HUES64 (cell line): ENCODE data around the gene MAP3K3.

ENCODE experiments used
- H3K27ac ChIP-seq: 2 replicates; pipeline ENCODE4 v1.7.0; 2013; ENCODE audit warnings: low read depth, low read length, inconsistent platforms
- H3K27me3 ChIP-seq: 2 replicates; pipeline ENCODE4 v1.6.1; 2013; ENCODE audit warnings: mild to moderate bottlenecking, low read length; ENCODE audit not compliant: insufficient read depth
- H3K36me3 ChIP-seq: 2 replicates; pipeline ENCODE4 v1.6.1; 2013; ENCODE audit warnings: mild to moderate bottlenecking, low read length; ENCODE audit not compliant: insufficient read depth
- H3K4me1 ChIP-seq: 2 replicates; pipeline ENCODE4 v1.6.1; 2013; ENCODE audit warnings: mild to moderate bottlenecking, low read length, moderate library complexity; ENCODE audit not compliant: insufficient read depth
- H3K4me3 ChIP-seq: 2 replicates; pipeline ENCODE4 v1.5.1; 2013; ENCODE audit warnings: mild to moderate bottlenecking, low read length, moderate library complexity
- H3K9ac ChIP-seq: 2 replicates; pipeline ENCODE4 v1.6.1; 2013; ENCODE audit warnings: mild to moderate bottlenecking, low read depth, low read length
- H3K9me3 ChIP-seq: 2 replicates; pipeline ENCODE4 v1.6.1; 2013; ENCODE audit warnings: low read depth, low read length; ENCODE audit not compliant: insufficient read depth
- WGBS: fragments of 150-250, 120-280 bp; methylation state at CpG from one replicate; pipeline ENCODE4 v1.1.7; 2013; ENCODE audit warnings: missing lambda C conversion rate; 5-methylcytosine and 5-hydroxymethylcytosine counted together

Gene MAP3K3

DNA sequence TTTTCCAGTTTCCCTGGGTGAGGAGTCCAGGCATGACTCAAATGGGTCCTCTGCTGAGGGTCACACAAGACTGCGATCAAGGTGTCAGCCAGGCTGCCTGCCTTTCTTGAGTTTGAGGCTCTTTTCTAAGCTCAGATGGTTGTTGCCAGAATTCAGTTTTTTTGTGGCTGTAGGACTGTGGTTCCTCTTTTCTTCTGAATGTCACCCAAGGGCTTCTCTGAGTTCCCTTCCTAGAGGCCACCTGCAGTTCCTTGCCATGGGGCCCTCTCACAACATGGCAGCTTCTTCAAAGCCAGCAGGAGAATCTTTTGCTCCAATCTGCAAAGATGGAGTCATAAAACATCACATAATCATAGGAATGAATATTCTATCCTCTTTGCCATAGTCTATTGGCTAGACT is 60.2 kb downstream of the MAP3K3 start:
- Histone ChIP-seq H3K9ac (no peak overlapping the region), H3K4me1 (no peaks in the 10 kb centered on the region), H3K9me3 (no peaks in the 10 kb centered on the region), H3K27me3 (no peaks in the 10 kb centered on the region), H3K36me3 (peaks cover 23% of the 10 kb centered on the region), H3K4me3 (no peak overlapping the region), H3K27ac (no peak overlapping the region)
- WGBS = 98% methylated on average over 1 of the region's 1 CpG

DNA sequence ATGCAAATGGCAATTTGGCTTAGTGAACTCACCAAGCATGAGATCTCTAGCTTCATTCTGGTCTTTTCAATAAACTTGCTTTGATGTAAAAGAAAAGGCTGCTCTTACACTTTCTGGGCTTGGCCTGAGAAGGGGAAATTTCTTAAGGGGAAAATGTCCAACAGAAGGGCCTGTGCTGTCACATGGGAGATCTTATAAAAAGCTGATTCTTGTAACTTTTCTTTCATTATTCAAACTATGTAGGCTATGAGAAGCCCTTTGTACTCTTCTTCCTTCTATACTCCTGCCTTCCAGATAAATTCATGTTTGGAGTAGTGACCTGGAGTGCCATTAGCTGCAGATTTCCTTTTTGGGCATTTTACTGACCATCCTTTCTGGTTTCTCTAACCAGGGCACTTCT is 60.8 kb downstream of the MAP3K3 start:
- H3K36me3 ChIP-seq = peaks cover 23% of the 10 kb centered on the region
- no peak overlapping the region for H3K9ac ChIP-seq
- no peaks in the 10 kb centered on the region for H3K4me1 ChIP-seq
- no peaks in the 10 kb centered on the region for H3K9me3 ChIP-seq
- no peak overlapping the region for H3K4me3 ChIP-seq
- no peak overlapping the region for H3K27ac ChIP-seq
- no peaks in the 10 kb centered on the region for H3K27me3 ChIP-seq

DNA sequence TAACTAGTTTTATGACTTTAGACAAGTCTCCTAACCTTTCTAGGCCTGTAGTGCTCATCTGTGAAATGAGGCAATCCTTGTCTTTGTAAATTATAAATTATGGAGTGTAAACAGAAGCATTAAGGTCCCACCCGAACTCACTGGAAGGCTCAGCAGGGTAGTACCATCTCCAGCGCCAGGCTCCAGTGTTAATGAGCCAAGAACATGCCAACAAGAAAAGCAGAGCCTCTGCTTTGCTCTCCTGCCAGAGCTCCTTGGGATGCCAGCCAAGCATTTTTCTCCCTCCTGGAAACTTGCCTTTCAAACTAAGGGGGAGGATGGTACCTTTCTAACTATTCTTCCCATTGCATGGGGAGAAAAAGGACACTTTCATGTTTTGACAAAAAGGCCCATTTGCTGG is 62.8 kb downstream of the MAP3K3 start:
- H3K27me3 ChIP-seq = no peaks in the 10 kb centered on the region
- no peak overlapping the region for H3K27ac ChIP-seq
- no peaks in the 10 kb centered on the region for H3K9me3 ChIP-seq
- WGBS = 93% methylated on average over 2 of the region's 2 CpGs
- H3K9ac ChIP-seq = no peak overlapping the region
- no peak overlapping the region for H3K4me3 ChIP-seq
- no peaks in the 10 kb centered on the region for H3K4me1 ChIP-seq
- peaks cover 37% of the 10 kb centered on the region for H3K36me3 ChIP-seq

DNA sequence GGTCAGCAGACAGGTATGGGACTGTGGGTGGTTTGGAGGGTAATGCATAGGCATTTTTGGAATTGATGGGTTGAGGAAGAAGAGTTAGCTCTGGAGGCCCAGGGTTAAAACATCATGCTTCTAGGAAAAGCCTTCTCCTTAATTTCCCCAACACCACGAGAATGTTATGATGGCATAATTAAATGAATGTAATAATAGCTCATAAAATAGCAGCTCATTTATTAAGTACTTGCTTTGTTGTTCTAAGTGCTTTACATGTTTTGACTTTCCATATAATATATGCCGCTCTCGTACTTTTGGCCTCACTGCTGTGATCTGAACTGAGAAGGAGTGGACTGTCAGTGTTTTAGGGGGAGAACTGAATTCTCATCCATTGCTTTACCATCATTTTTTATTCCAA is 63.4 kb downstream of the MAP3K3 start:
- Histone ChIP-seq H3K4me3 (no peak overlapping the region), H3K27ac (no peak overlapping the region), H3K4me1 (no peaks in the 10 kb centered on the region), H3K27me3 (no peaks in the 10 kb centered on the region), H3K36me3 (peaks cover 42% of the 10 kb centered on the region), H3K9me3 (no peaks in the 10 kb centered on the region), H3K9ac (no peak overlapping the region)
- no CpG with 5 or more reads among the region's 3 CpGs for WGBS

DNA sequence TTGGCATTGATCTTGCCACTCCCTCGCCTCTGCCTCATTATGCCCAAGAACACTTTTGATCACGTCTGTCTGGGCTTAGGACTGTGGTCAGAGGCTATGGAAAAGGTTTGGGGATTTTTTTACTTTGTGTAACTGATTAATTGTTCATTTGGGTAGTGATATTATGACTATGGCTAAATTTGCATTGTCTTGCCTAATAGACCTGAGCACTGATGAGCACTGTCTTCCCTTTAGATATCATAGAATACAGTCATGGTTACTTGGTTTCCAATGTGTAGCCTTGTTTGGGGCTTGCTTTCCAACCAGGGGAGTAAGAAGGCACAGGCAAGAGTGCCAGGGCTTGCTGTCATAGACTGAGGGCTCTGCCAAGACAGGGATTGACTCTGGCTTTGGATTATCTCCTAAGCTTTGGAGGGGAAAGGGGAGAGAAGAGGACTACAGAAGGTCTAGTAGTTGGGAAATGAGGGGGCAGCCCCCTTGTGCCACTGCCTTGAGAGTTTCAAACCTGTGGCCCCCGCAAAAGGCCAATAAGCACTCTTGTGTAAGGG is 64.0 kb downstream of the MAP3K3 start:
- no peak overlapping the region for H3K9ac ChIP-seq

DNA sequence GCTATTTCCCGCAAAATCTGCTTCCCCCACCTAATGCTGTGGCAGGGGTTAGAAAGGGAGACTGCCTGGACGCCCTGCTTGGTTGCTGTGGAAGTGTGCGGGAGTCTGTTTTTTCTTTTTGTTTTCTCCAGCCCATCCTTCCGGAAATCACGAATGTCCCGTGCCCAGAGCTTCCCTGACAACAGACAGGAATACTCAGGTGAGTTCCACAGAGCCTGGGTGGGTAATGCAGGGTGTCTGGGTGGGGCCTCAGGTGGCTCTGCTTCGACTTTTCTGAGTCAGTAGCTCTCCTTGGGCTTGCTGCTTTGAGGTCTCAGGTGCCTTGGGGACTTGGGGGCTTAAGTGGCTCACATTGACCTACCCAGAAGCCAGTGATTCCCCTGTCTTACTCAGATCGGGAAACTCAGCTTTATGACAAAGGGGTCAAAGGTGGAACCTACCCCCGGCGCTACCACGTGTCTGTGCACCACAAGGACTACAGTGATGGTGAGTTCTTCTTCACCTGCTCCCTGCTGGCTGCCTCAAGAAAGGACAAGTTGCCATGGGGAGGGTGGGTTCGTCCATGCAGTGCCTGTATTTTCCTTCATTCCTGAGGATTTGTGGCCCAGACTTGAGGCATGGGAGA is 66.3 kb downstream of the MAP3K3 start:
- H3K36me3 ChIP-seq = peaks cover 43% of the 10 kb centered on the region
- H3K27ac ChIP-seq = no peak overlapping the region
- 88% methylated on average over 12 of the region's 12 CpGs for WGBS
- no peaks in the 10 kb centered on the region for H3K4me1 ChIP-seq
- no peak overlapping the region for H3K9ac ChIP-seq
- no peak overlapping the region for H3K4me3 ChIP-seq
- no peaks in the 10 kb centered on the region for H3K27me3 ChIP-seq
- H3K9me3 ChIP-seq = no peaks in the 10 kb centered on the region

More for the DNA sequence above, 64.0 kb downstream of the MAP3K3 start:
- Histone ChIP-seq H3K27ac (no peak overlapping the region), H3K27me3 (no peaks in the 10 kb centered on the region), H3K4me1 (no peaks in the 10 kb centered on the region), H3K4me3 (no peak overlapping the region), H3K36me3 (peaks cover 49% of the 10 kb centered on the region), H3K9me3 (no peaks in the 10 kb centered on the region)
- 93% methylated on average over 3 of the region's 3 CpGs for WGBS

DNA sequence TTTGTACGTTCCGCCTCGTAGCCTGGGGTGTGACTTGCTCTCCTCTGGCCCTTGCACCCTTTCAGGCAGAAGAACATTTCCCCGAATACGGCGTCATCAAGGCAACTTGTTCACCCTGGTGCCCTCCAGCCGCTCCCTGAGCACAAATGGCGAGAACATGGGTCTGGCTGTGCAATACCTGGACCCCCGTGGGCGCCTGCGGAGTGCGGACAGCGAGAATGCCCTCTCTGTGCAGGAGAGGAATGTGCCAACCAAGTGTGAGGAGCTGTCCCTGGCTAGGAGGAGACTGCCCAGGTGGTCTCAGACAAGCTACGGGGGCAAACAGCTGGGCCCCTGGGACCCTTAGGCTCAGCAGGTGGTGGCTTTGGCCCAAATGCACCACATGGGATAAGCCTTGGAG is 67.3 kb downstream of the MAP3K3 start:
- no peak overlapping the region for H3K9ac ChIP-seq
- H3K27ac ChIP-seq = no peak overlapping the region
- 97% methylated on average over 14 of the region's 14 CpGs for WGBS
- H3K4me3 ChIP-seq = no peak overlapping the region
- H3K4me1 ChIP-seq = no peaks in the 10 kb centered on the region; the same call in 1 of the 2 replicates
- H3K36me3 ChIP-seq = peaks cover 43% of the 10 kb centered on the region
- no peaks in the 10 kb centered on the region for H3K9me3 ChIP-seq
- no peaks in the 10 kb centered on the region for H3K27me3 ChIP-seq

DNA sequence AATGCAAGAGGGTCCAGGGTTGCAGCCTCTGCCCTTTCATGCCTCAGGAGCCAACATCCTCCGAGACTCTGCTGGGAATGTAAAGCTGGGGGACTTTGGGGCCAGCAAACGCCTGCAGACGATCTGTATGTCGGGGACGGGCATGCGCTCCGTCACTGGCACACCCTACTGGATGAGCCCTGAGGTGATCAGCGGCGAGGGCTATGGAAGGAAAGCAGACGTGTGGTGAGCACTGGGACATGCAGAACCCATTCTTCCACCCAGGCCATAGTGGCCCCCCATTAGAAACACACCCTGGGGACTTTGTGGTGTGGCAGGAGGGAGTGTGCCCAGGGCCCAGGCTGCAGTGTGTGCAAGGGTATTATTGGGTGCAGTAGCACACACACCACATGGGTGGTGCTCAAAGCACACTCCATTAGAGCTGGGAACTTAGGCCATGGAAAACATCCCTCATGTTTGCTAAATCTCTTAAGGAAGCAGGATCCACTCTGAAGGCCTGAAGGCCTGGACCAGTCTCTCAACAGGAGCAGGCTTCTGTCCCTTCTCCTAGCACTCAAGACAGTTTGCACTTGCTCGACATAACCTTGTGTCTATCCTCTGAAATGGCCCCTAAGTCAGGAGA is 70.1 kb downstream of the MAP3K3 start:
- Histone ChIP-seq H3K9ac (no peak overlapping the region), H3K36me3 (peaks cover 43% of the 10 kb centered on the region), H3K4me1 (no peaks in the 10 kb centered on the region; the same call in 1 of the 2 replicates), H3K27me3 (no peaks in the 10 kb centered on the region), H3K27ac (no peak overlapping the region), H3K9me3 (no peaks in the 10 kb centered on the region), H3K4me3 (no peak overlapping the region)
- WGBS = 96% methylated on average over 11 of the region's 11 CpGs

DNA sequence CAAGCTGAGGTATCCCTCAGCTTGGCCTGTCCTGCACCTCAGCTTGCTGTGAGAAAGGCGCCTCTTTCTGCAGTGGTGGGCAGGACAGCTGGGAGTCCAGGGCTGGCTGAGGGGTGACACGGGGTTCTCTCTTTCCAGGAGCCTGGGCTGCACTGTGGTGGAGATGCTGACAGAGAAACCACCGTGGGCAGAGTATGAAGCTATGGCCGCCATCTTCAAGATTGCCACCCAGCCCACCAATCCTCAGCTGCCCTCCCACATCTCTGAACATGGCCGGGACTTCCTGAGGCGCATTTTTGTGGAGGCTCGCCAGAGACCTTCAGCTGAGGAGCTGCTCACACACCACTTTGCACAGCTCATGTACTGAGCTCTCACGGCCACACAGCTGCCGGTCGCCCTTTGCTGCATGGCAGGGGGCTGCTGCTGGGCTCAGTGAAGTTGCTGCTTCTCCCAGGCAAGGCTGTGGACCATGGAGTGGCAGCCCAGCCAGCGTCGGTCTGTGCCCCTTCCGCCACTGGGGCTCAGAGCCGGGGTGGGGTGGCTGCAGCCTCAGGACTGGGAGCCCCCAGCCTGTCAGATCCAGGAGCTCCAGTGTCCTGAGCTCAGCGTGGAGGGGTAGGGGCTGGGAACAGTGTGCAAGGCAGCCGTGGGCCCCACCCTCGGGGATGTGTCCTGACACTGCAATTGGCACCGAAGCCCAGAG is 71.3 kb downstream of the MAP3K3 start:
- Histone ChIP-seq H3K27ac (no peak overlapping the region), H3K4me3 (no peak overlapping the region), H3K36me3 (peaks cover 46% of the 10 kb centered on the region), H3K9ac (no peak overlapping the region), H3K4me1 (peaks cover 3% of the 10 kb centered on the region; the same call in 1 of the 2 replicates), H3K27me3 (no peaks in the 10 kb centered on the region), H3K9me3 (no peaks in the 10 kb centered on the region)
- 94% methylated on average over 18 of the region's 18 CpGs for WGBS

DNA sequence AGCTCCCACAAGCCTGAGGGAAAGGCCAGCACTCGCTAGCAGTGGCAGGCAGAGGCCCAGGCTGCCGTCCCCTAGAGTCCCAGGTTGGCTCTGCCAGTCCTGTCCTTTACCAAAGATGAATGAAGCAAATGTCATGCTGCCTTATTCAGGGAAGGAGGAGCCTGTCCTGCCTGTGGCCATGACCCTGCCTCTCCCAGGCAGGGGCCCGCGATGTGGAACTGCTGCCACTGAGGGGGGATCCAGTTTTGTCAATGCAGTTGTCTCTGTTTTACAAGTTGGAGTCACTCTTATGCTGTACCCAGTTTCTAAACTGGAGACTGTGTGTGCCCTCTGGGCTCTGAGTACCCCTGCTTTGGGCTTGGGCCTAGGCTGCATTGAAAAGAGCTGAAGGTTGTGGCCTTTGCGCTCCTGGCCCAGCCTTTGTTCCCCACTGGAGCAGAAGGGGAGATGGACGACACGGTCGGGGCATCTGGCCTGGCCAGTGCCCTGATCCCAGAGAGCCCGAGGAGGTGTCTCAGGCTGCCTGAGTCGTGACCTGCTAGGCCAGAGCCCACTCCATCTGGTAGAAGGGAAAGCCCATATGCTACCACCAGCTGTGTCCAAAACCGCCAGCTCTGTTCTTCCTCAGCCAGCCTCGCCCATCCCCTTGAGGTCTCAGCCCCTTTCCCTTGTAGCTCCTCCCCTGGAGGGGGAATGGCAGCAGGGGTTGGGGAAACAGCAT is 72.2 kb downstream of the MAP3K3 start:
- no peak overlapping the region for H3K9ac ChIP-seq
- no peak overlapping the region for H3K4me3 ChIP-seq
- H3K9me3 ChIP-seq = no peaks in the 10 kb centered on the region
- no peaks in the 10 kb centered on the region for H3K27me3 ChIP-seq
- no peak overlapping the region for H3K27ac ChIP-seq
- H3K36me3 ChIP-seq = peaks cover 38% of the 10 kb centered on the region
- peaks cover 3% of the 10 kb centered on the region; the same call in 1 of the 2 replicates for H3K4me1 ChIP-seq
- WGBS = 75% methylated on average over 12 of the region's 12 CpGs
